Measurements from ENCODE around the gene PLA2G4E.

DNA sequence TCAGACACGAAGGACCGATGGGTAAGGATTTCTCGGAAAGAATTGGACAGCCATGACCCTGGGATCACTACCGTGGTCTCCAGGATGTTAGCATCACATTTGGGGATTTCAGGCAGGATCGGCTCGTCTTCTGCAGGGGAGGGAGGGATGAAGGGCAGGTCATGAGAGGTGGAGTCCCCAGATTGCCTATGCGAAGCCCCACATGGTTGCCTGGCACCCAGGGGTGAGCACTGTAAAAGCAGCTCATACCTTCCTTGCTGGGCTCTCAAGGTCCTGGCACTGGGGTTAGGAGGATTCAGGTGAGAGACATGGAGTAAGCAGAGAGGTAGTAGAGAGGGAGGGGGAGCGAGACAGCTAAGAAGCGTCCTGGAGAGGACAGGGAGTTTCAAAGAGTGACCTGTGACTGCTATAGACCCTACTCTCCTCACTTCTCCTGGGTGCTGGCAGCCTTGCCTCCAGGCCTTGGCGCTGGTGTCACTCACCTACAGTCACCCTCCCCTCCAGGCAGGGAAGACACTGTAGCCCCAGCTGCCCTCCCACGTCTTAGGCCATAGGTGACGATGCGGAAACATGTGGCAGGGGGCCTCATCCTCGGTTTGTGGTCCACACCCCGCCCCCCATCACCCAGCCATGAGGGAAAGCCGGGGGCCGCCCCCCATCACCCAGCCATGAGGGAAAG is 33.5 kb downstream of the PLA2G4E start:
- no peak for TF ChIP-seq CTCF (IDR thresholded peaks at IDR 0.05)
- TF ChIP-seq ZFX (IDR thresholded peaks at IDR 0.05; ENCODE audit: borderline replicate concordance), result no peak

Measured in 22Rv1 (cell line).